ENCODE results near the gene ATP5MC2. TPM values are rescaled to one million over a fixed set of nuclear protein-coding genes. Genes with fewer than 3 reads are reported as not detected.
A peak's percentile ranks its signal among the peaks of the same experiment; 100 is the strongest.
"Not testable (repeated sequence)": the region's sequence is repeated elsewhere in the genome, so short reads cannot be mapped to it uniquely, and the experiment has no call there.

Gene ATP5MC2
- total RNA-seq, result 100 to 1,000 TPM; 428 to 714 (median 580) TPM

- DNase-seq, result peak; percentile 98
- TF ChIP-seq CTCF (IDR thresholded peaks at IDR 0.05 in 4 of 5, conservative IDR thresholded peaks at IDR 0.05 in 1 of 5), result peak; percentile 95 to 99 (median 99)
- TF ChIP-seq POLR2A (IDR thresholded peaks at IDR 0.05), result peak; percentile 59 to 72
- H3K9me3 ChIP-seq, result no peaks in the 10 kb centered on the region
- peak; percentile 89 to 93 for ATAC-seq
- peak within 1 kb of the TSS; percentile 81 to 84 (median 82) for H3K4me3 ChIP-seq
- peaks cover 26 to 31% of the 10 kb centered on the region in 2 donors for H3K4me1 ChIP-seq
- no peaks in the 10 kb centered on the region for H3K27me3 ChIP-seq
- intact Hi-C loops (cut with DNase I; ENCODE audit: low total_unique reads), result loop anchor here (1.0 kb wide), 5 partner anchors 50 to 355 kb away; partner anchors contain the start of genes AAAS, ATF7, CALCOCO1 and PRR13
- H3K36me3 ChIP-seq, result peaks cover 6 to 34% of the 10 kb centered on the region in 2 donors
- in situ Hi-C loops (cut with MboI; ENCODE audit: low sequenced_read_pairs in 4 of 4), result loop anchor here in 3 of 4 donors (5.0 to 10.0 kb wide), 4 partner anchors 49 to 134 kb away; partner anchors contain the start of gene ATF7 (in 2 of the 3)
- peak within 1 kb of the TSS; percentile 93 to 99 (median 96) for H3K27ac ChIP-seq
Observed at GRCh38 chr12:53675701-53676607, at the start of gene ATP5MC2. ATP5MC2 (minus strand) TSS chr12:53676083; CDS start chr12:53672614, 3,469 bp downstream.

GRCh38 chr12:53722450-53723041, 46.7 kb upstream of the ATP5MC2 start:
- no peak for TF ChIP-seq CTCF (IDR thresholded peaks at IDR 0.05 in 4 of 5, conservative IDR thresholded peaks at IDR 0.05 in 1 of 5)
- no peak for TF ChIP-seq POLR2A (IDR thresholded peaks at IDR 0.05)
- DNase-seq (no peak), ATAC-seq (no peak)
- H3K36me3 ChIP-seq, result peaks cover 0 to 73% of the 10 kb centered on the region in 2 donors
- H3K27me3 ChIP-seq, result no peaks in the 10 kb centered on the region
- peak overlapping the region in 1 of 4 donors; percentile 4 for H3K27ac ChIP-seq
- H3K4me3 ChIP-seq, result no peak overlapping the region
- H3K9me3 ChIP-seq, result no peaks in the 10 kb centered on the region
- in situ Hi-C loops (cut with MboI; ENCODE audit: low sequenced_read_pairs in 4 of 4) (no loop called here), intact Hi-C loops (cut with DNase I; ENCODE audit: low total_unique reads) (loop anchor here (10.0 kb wide), 1 partner anchor 652 kb away; no protein-coding TSS in a partner anchor)
- peaks cover 14 to 18% of the 10 kb centered on the region in 2 donors for H3K4me1 ChIP-seq

GRCh38 chr12:53720946-53721345, 45.1 kb upstream of the ATP5MC2 start:
- Histone ChIP-seq H3K27ac (no peak overlapping the region), H3K4me1 (peaks cover 8 to 12% of the 10 kb centered on the region in 2 donors), H3K4me3 (no peak overlapping the region), H3K27me3 (no peaks in the 10 kb centered on the region), H3K9me3 (no peaks in the 10 kb centered on the region), H3K36me3 (peaks cover 0 to 89% of the 10 kb centered on the region in 2 donors)
- intact Hi-C loops (cut with DNase I; ENCODE audit: low total_unique reads) (loop anchor here (10.0 kb wide), 1 partner anchor 654 kb away; no protein-coding TSS in a partner anchor), in situ Hi-C loops (cut with MboI; ENCODE audit: low sequenced_read_pairs in 4 of 4) (no loop called here)
- TF ChIP-seq POLR2A (IDR thresholded peaks at IDR 0.05) (no peak), CTCF (IDR thresholded peaks at IDR 0.05 in 4 of 5, conservative IDR thresholded peaks at IDR 0.05 in 1 of 5) (no peak)
- ATAC-seq (no peak), DNase-seq (no peak)

DNA sequence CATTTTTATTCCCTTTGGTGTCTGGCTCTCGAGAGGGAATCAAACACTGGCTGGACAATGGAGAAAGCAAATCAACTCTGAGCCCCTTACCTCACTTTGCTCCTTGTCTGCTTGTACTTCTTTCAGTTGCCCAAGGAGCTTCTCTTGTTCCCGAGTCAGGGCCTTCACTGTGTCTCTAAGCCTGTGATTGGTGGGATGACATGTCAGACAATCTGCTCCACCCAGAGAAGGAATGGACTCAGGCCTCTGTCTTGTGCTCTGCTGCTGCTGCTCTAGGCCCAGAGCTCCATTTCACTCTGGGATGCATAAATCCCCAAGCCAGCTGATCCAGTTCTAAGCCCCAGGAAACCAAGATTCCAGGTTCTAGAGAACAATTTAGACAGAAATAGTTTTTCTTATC, 43.8 kb upstream of the ATP5MC2 start:
- no peak for ATAC-seq
- H3K4me3 ChIP-seq, result no peak overlapping the region
- in situ Hi-C loops (cut with MboI; ENCODE audit: low sequenced_read_pairs in 4 of 4), result no loop called here

GRCh38 chr12:53718567-53718966, 42.7 kb upstream of the ATP5MC2 start:
- peaks cover 0 to 96% of the 10 kb centered on the region in 2 donors for H3K36me3 ChIP-seq
- H3K4me1 ChIP-seq; H3K27ac ChIP-seq; DNase-seq; in situ Hi-C loops (cut with MboI; ENCODE audit: low sequenced_read_pairs in 4 of 4); H3K9me3 ChIP-seq; ATAC-seq; H3K27me3 ChIP-seq; intact Hi-C loops (cut with DNase I; ENCODE audit: low total_unique reads); H3K4me3 ChIP-seq: not testable (repeated sequence)

More for the DNA sequence above, 43.8 kb upstream of the ATP5MC2 start:
- TF ChIP-seq CTCF (IDR thresholded peaks at IDR 0.05 in 4 of 5, conservative IDR thresholded peaks at IDR 0.05 in 1 of 5) (no peak), POLR2A (IDR thresholded peaks at IDR 0.05) (no peak)
- no peak for DNase-seq
- H3K36me3 ChIP-seq, result peaks cover 0 to 96% of the 10 kb centered on the region in 2 donors
- peaks cover 5 to 7% of the 10 kb centered on the region in 2 donors for H3K4me1 ChIP-seq
- H3K27me3 ChIP-seq, result no peaks in the 10 kb centered on the region
- intact Hi-C loops (cut with DNase I; ENCODE audit: low total_unique reads), result loop anchor here (10.0 kb wide), 1 partner anchor 655 kb away; no protein-coding TSS in a partner anchor
- H3K9me3 ChIP-seq, result no peaks in the 10 kb centered on the region
- no peak overlapping the region for H3K27ac ChIP-seq

All from gastrocnemius medialis (tissue), 4 donors.